Naive thymus-derived CD4-positive, alpha-beta T cell (primary cell): ENCODE data around the gene DCAF8L2. TPM values are rescaled to one million over a fixed set of nuclear protein-coding genes. Genes with fewer than 3 reads are reported as not detected.

Experiments used
- ATAC-seq: fragments of 150-1000 bp; cut with Tn5 transposase; 2 replicates; pipeline ENCODE4 v1.10.0; 2021; ENCODE audit warnings: mild to moderate bottlenecking, moderate library complexity
- CTCF ChIA-PET: fragments of 350-600 bp; sonication (Branson Sonifier 250); formaldehyde crosslinking; loops from one replicate; lab custom pipeline; 2021; ENCODE audit warnings: antibody characterized with exemption; lab: Charles Lee
- POLR2A ChIA-PET: fragments of 350-600 bp; sonication (Branson Sonifier 250); formaldehyde crosslinking; loops from one replicate; lab custom pipeline; 2021; ENCODE audit warnings: antibody characterized with exemption, inconsistent platforms; lab: Charles Lee
- DNase-seq, 9 donors: peaks; one replicate each; pipeline versions ENCODE4 v3.0.0 to v3.0.0-alpha.2; 2020 to 2022; ENCODE audit warnings: mixed read lengths in 1 of 9
- H3K27ac ChIP-seq: one replicate; pipeline ENCODE4 v1.7.0; 2013; ENCODE audit warnings: mild to moderate bottlenecking, low read depth, low read length, moderate library complexity
- H3K27me3 ChIP-seq, 2 donors: one replicate each; pipeline ENCODE4 v1.7.0; 2013; ENCODE audit warnings: low read length in 2 of 2, mild to moderate bottlenecking in 2 of 2, moderate library complexity in 2 of 2; ENCODE audit not compliant: control insufficient read depth in 2 of 2, insufficient read depth in 2 of 2
- H3K36me3 ChIP-seq, 3 experiments: 1 replicate in 2 of 3; 2 replicates in 1 of 3; pipeline ENCODE4 v1.7.0; 2013; ENCODE audit warnings: low read length in 3 of 3, mild to moderate bottlenecking in 3 of 3, moderate library complexity in 1 of 3; ENCODE audit not compliant: insufficient read depth in 3 of 3, control insufficient read depth in 2 of 3
- H3K4me1 ChIP-seq, 2 donors: one replicate each; pipeline ENCODE4 v1.7.0; 2013; ENCODE audit warnings: low read length in 2 of 2, mild to moderate bottlenecking in 2 of 2, moderate library complexity in 1 of 2; ENCODE audit not compliant: control insufficient read depth in 2 of 2, insufficient read depth in 2 of 2
- H3K4me3 ChIP-seq: 2 replicates; pipeline ENCODE4 v1.7.0; 2013; ENCODE audit warnings: mild to moderate bottlenecking, low read length
- H3K9me3 ChIP-seq, 3 experiments: 1 replicate in 2 of 3; 2 replicates in 1 of 3; pipeline ENCODE4 v1.7.0; 2013; ENCODE audit warnings: low read length in 3 of 3; ENCODE audit not compliant: control insufficient read depth in 2 of 3
- H3K27ac Mint-ChIP-seq, 9 donors: one replicate each; pipeline ENCODE4 v1.8.0; 2020 to 2022; ENCODE audit warnings: mixed read lengths in 9 of 9, mild to moderate bottlenecking in 8 of 9, moderate library complexity in 5 of 9, inconsistent platforms in 2 of 9
- H3K27me3 Mint-ChIP-seq, 5 donors: one replicate each; pipeline ENCODE4 v1.8.0; 2021 to 2022; ENCODE audit warnings: mixed read lengths in 5 of 5, mild to moderate bottlenecking in 1 of 5
- H3K36me3 Mint-ChIP-seq, 5 donors: one replicate each; pipeline ENCODE4 v1.8.0; 2020 to 2022; ENCODE audit warnings: mixed read lengths in 5 of 5, mild to moderate bottlenecking in 3 of 5, inconsistent platforms in 1 of 5
- H3K4me1 Mint-ChIP-seq, 7 donors: one replicate each; pipeline ENCODE4 v1.8.0; 2020 to 2022; ENCODE audit warnings: mixed read lengths in 7 of 7, mild to moderate bottlenecking in 3 of 7, inconsistent platforms in 1 of 7
- H3K4me3 Mint-ChIP-seq, 10 donors: one replicate each; pipeline ENCODE4 v1.8.0; 2020 to 2022; ENCODE audit warnings: mild to moderate bottlenecking in 10 of 10, mixed read lengths in 10 of 10, moderate library complexity in 6 of 10, inconsistent platforms in 2 of 10
- H3K9me3 Mint-ChIP-seq, 11 donors: one replicate each; pipeline ENCODE4 v1.8.0; 2020 to 2022; ENCODE audit warnings: mixed read lengths in 11 of 11, mild to moderate bottlenecking in 4 of 11, inconsistent platforms in 1 of 11, moderate library complexity in 1 of 11
- intact Hi-C, 2 donors: fragments of 100-400 bp; cut with micrococcal nuclease; formaldehyde crosslinking; loops; one replicate each; pipeline ENCODE4 v1.15.1; 2023
- polyA plus RNA-seq, 2 donors: library from polyadenylated mRNA; unstranded; fragments of 300-500 nt; fragmentation: Illumina TruSeq; gene quantifications; one replicate each; pipeline ENCODE4 v1.2.3, GENCODE V29; 2021
- total RNA-seq, 6 experiments: library from RNA in 5 of 6; stranded (reverse) in 5 of 6; gene quantifications; 1 replicate in 5 of 6; 2 replicates in 1 of 6; pipeline ENCODE4 v1.2.3 and lab custom pipeline; 2021 to 2026

Gene DCAF8L2
- total and polyA plus RNA-seq, 7 experiments from 2014 or later, result not detected

DNA sequence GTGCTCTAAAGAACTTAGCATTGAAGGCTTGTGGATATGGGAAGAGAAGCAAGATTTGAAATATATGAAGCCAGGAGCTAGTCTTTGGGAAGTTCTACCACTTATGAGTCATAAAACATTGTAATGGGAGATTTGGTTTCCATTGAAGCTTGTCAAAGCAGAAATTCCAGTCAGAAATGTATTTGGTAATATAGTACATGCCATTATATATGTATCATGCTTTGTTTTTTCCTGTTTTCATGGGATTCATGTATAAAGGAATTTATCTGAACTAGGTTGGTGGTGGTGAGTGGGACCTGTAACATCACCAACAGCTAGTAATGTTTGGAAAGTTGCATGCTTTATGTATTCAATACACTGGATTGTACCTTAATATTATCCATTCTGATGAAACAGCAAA is 14.6 kb upstream of the DCAF8L2 start:
- Histone ChIP-seq H3K9me3 (no peaks in the 10 kb centered on the region), H3K27me3 (no peaks in the 10 kb centered on the region), H3K4me3 (no peak overlapping the region), H3K36me3 (no peaks in the 10 kb centered on the region), H3K27ac (no peak overlapping the region), H3K4me1 (no peaks in the 10 kb centered on the region)
- no peak for ATAC-seq
- H3K27ac Mint-ChIP-seq, result no peak overlapping the region
- H3K36me3 Mint-ChIP-seq, result no peaks in the 10 kb centered on the region
- H3K4me3 Mint-ChIP-seq, result no peak overlapping the region
- intact Hi-C loops, result no loop called here
- ChIA-PET POLR2A (no interaction called here), CTCF (no interaction called here)
- no peak for DNase-seq
- peaks cover 0 to 3% (median 0%) of the 10 kb centered on the region in 11 donors for H3K9me3 Mint-ChIP-seq
- H3K27me3 Mint-ChIP-seq, result no peaks in the 10 kb centered on the region
- no peaks in the 10 kb centered on the region for H3K4me1 Mint-ChIP-seq

- Histone ChIP-seq H3K9me3 (no peaks in the 10 kb centered on the region), H3K4me1 (no peaks in the 10 kb centered on the region), H3K27ac (no peak overlapping the region), H3K27me3 (no peaks in the 10 kb centered on the region), H3K36me3 (no peaks in the 10 kb centered on the region), H3K4me3 (no peak overlapping the region)
- Mint-ChIP-seq H3K36me3 (no peaks in the 10 kb centered on the region), H3K27me3 (no peaks in the 10 kb centered on the region), H3K27ac (no peak overlapping the region), H3K9me3 (peaks cover 0 to 12% (median 0%) of the 10 kb centered on the region in 11 donors), H3K4me1 (no peaks in the 10 kb centered on the region), H3K4me3 (no peak overlapping the region)
- ATAC-seq, result no peak
- intact Hi-C loops, result no loop called here
- CTCF ChIA-PET, result no interaction called here
- POLR2A ChIA-PET, result no interaction called here
- no peak for DNase-seq
Measured at GRCh38 chrX:27583976-27584375, 6.2 kb upstream of the DCAF8L2 start.

- H3K9me3 ChIP-seq, result no peaks in the 10 kb centered on the region
- no peak overlapping the region for H3K27ac Mint-ChIP-seq
- DNase-seq, result peak in 1 of 9 donors; percentile 11
- no peak overlapping the region for H3K4me3 Mint-ChIP-seq
- no peak for ATAC-seq
- ChIA-PET POLR2A (no interaction called here), CTCF (no interaction called here)
- no peak overlapping the region for H3K27ac ChIP-seq
- no peaks in the 10 kb centered on the region for H3K36me3 ChIP-seq
- no peak overlapping the region for H3K4me3 ChIP-seq
- no peaks in the 10 kb centered on the region for H3K27me3 ChIP-seq
- no peaks in the 10 kb centered on the region for H3K27me3 Mint-ChIP-seq
- intact Hi-C loops, result no loop called here
- peaks cover 0 to 7% (median 2%) of the 10 kb centered on the region in 11 donors for H3K9me3 Mint-ChIP-seq
- H3K4me1 ChIP-seq, result no peaks in the 10 kb centered on the region
- no peaks in the 10 kb centered on the region for H3K36me3 Mint-ChIP-seq
- H3K4me1 Mint-ChIP-seq, result no peaks in the 10 kb centered on the region
Measured at GRCh38 chrX:27591938-27592337, 1.8 kb downstream of the DCAF8L2 start.

GRCh38 chrX:27597508-27597907 is 7.4 kb downstream of the DCAF8L2 start:
- Mint-ChIP-seq H3K9me3 (peaks cover 0 to 7% (median 2%) of the 10 kb centered on the region in 11 donors), H3K27ac (no peak overlapping the region), H3K4me1 (no peaks in the 10 kb centered on the region), H3K4me3 (no peak overlapping the region), H3K27me3 (no peaks in the 10 kb centered on the region), H3K36me3 (no peaks in the 10 kb centered on the region)
- Histone ChIP-seq H3K36me3 (no peaks in the 10 kb centered on the region), H3K9me3 (no peaks in the 10 kb centered on the region), H3K27ac (no peak overlapping the region), H3K27me3 (no peaks in the 10 kb centered on the region), H3K4me1 (no peaks in the 10 kb centered on the region), H3K4me3 (no peak overlapping the region)
- ChIA-PET POLR2A (no interaction called here), CTCF (no interaction called here)
- intact Hi-C loops, result no loop called here
- ATAC-seq (no peak), DNase-seq (no peak)

GRCh38 chrX:27598312-27598711 is 8.2 kb downstream of the DCAF8L2 start:
- Mint-ChIP-seq H3K36me3 (no peaks in the 10 kb centered on the region), H3K4me3 (no peak overlapping the region), H3K9me3 (peaks cover 0 to 3% (median 0%) of the 10 kb centered on the region in 11 donors), H3K27me3 (no peaks in the 10 kb centered on the region), H3K4me1 (no peaks in the 10 kb centered on the region), H3K27ac (no peak overlapping the region)
- no peak overlapping the region for H3K4me3 ChIP-seq
- ATAC-seq (no peak), DNase-seq (no peak)
- no peak overlapping the region for H3K27ac ChIP-seq
- H3K27me3 ChIP-seq, result no peaks in the 10 kb centered on the region
- intact Hi-C loops, result no loop called here
- CTCF ChIA-PET, result no interaction called here
- no peaks in the 10 kb centered on the region for H3K4me1 ChIP-seq
- no peaks in the 10 kb centered on the region for H3K9me3 ChIP-seq
- H3K36me3 ChIP-seq, result no peaks in the 10 kb centered on the region
- POLR2A ChIA-PET, result no interaction called here

GRCh38 chrX:27599928-27600327 is 9.8 kb downstream of the DCAF8L2 start:
- no peaks in the 10 kb centered on the region for H3K36me3 Mint-ChIP-seq
- Histone ChIP-seq H3K4me1 (no peaks in the 10 kb centered on the region), H3K9me3 (no peaks in the 10 kb centered on the region), H3K27ac (no peak overlapping the region), H3K4me3 (no peak overlapping the region), H3K27me3 (no peaks in the 10 kb centered on the region), H3K36me3 (no peaks in the 10 kb centered on the region)
- ChIA-PET CTCF (no interaction called here), POLR2A (no interaction called here)
- DNase-seq (no peak), ATAC-seq (no peak)
- H3K4me3 Mint-ChIP-seq, result no peak overlapping the region
- H3K27me3 Mint-ChIP-seq, result no peaks in the 10 kb centered on the region
- H3K27ac Mint-ChIP-seq, result no peak overlapping the region
- peaks cover 0 to 3% (median 0%) of the 10 kb centered on the region in 11 donors for H3K9me3 Mint-ChIP-seq
- H3K4me1 Mint-ChIP-seq, result no peaks in the 10 kb centered on the region
- intact Hi-C loops, result no loop called here

GRCh38 chrX:27600686-27601085 is 10.5 kb downstream of the DCAF8L2 start:
- DNase-seq, result no peak
- Mint-ChIP-seq H3K27ac (no peak overlapping the region), H3K4me1 (no peaks in the 10 kb centered on the region), H3K4me3 (no peak overlapping the region), H3K36me3 (no peaks in the 10 kb centered on the region), H3K9me3 (peaks cover 0 to under 1% (median 0%) of the 10 kb centered on the region in 11 donors), H3K27me3 (no peaks in the 10 kb centered on the region)
- Histone ChIP-seq H3K4me3 (no peak overlapping the region), H3K36me3 (no peaks in the 10 kb centered on the region), H3K9me3 (no peaks in the 10 kb centered on the region), H3K27me3 (no peaks in the 10 kb centered on the region), H3K27ac (no peak overlapping the region), H3K4me1 (no peaks in the 10 kb centered on the region)
- no peak for ATAC-seq
- ChIA-PET CTCF (no interaction called here), POLR2A (no interaction called here)
- intact Hi-C loops, result no loop called here
